GM19328 (cell line): ENCODE data around the gene NPAS2.

ENCODE experiments used
- ATAC-seq: cut with Tn5 transposase; IDR thresholded peaks from one replicate; pipeline ENCODE4 v1.9.1; 2021; ENCODE audit warnings: mild to moderate bottlenecking, moderate library complexity; ENCODE audit not compliant: unreplicated experiment

The NPAS2 gene

GRCh38 chr2:100882645-100883613 is 63.0 kb downstream of the NPAS2 start:
- ATAC-seq = no peak

DNA sequence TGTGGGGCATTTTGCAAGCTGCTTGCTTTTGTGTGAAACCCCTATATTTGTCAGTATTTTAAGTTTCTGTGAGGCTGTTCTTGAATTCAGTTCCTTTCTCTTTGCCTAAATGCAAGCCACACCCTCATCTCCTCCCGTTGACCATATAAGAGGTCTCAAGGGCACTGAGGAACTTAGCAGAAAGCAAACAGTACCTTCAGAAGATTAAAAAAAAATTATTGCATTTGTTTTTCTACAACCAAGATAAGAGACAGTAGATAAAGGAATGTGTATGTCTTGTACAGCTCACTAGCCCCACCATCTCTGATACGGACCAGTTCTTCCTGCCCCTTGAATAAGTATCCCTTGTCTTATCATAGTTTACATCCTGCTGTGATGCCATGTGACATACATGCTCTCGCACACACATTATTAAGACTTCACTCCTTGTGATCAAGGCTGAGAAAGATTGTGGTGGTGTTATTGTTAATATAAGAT is 64.2 kb downstream of the NPAS2 start:
- no peak for ATAC-seq

GRCh38 chr2:100886085-100886484 is 66.1 kb downstream of the NPAS2 start:
- ATAC-seq = no peak

DNA sequence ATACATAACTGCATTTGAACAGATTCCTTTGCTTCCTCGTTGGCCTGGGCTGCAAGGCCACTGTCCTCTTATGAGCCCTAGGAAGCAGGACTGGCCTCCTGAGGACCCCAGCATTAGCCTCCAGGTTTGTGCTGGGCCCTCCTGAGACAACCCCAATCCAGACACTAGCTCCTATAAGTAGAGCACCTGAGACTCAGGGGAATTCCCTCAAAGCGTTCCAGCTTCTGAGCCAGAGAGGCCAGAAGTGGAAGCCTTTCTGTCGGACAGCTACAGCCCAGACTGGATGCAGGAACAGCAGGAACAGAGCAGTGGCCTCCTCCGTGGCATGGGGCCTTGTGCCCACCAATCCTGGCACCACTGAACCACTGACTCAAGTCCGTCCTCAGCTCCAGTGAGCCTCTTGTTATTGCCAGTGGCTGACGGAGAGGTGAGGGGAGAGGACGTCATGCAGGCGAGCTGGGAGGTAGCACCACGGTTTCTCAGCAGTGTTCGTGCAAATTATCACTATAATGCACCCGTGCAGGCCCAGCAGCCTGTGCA is 67.2 kb downstream of the NPAS2 start:
- ATAC-seq = no peak

GRCh38 chr2:100887713-100888495 is 68.0 kb downstream of the NPAS2 start:
- no peak for ATAC-seq

- no peak for ATAC-seq
Measured at GRCh38 chr2:100888601-100889000, 68.7 kb downstream of the NPAS2 start.

GRCh38 chr2:100889286-100889685 is 69.3 kb downstream of the NPAS2 start:
- no peak for ATAC-seq

- no peak for ATAC-seq
Measured at GRCh38 chr2:100891906-100892642, 72.1 kb downstream of the NPAS2 start.

GRCh38 chr2:100893392-100894104 is 73.6 kb downstream of the NPAS2 start:
- no peak for ATAC-seq

- ATAC-seq = no peak
Measured at GRCh38 chr2:100894105-100894795, 74.3 kb downstream of the NPAS2 start.

- ATAC-seq = no peak
Measured at GRCh38 chr2:100894796-100895156, 74.8 kb downstream of the NPAS2 start.

DNA sequence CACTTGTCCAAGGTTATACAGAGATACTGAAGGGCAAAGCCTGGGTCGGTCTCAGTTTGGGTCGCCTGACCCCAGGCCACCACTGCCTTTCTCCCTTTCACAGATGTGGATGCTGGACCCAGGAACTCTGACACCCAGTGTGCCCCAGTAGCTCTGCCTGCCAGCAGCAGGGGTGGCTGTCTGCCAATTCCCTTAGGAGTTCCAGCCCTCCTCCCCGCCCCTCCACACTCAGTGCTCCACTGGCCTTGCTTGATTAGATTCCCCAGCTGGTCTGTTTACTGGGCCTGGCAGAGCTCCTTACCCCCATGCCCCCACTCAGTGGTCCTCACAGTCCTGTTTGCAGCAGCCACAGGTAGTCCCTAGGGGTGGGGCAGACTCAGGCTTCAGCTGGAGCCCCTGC is 75.5 kb downstream of the NPAS2 start:
- ATAC-seq = no peak

GRCh38 chr2:100895934-100896685 is 76.2 kb downstream of the NPAS2 start:
- ATAC-seq = no peak

DNA sequence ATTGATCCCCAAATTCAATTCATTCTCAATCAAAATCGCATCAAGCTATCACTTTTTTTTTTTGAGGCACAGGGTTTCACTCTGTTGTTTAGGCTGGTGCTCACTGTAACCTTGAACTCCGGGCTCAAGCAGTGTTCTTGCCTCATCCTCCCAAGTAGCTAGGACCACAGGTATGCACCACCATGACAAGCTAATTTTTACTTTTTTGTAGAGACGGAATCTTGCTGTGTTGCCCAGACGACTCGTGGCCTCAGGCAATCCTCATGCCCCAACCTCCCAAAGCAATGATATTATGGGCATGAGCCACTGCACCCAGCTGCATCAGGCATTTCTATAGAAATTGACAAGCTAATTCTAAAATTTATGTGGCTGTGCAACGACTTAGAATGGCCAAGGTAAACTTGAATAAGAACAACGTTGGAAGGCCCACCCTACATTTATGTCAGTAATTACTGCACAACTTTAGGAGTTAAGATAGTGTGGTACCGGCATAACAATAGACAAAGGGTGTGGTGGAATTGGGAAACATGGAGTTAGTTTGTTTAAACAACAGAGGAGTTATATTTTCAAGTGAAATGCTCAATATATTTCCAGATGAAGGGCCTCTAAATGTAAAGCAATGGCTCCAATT is 78.2 kb downstream of the NPAS2 start:
- no peak for ATAC-seq

DNA sequence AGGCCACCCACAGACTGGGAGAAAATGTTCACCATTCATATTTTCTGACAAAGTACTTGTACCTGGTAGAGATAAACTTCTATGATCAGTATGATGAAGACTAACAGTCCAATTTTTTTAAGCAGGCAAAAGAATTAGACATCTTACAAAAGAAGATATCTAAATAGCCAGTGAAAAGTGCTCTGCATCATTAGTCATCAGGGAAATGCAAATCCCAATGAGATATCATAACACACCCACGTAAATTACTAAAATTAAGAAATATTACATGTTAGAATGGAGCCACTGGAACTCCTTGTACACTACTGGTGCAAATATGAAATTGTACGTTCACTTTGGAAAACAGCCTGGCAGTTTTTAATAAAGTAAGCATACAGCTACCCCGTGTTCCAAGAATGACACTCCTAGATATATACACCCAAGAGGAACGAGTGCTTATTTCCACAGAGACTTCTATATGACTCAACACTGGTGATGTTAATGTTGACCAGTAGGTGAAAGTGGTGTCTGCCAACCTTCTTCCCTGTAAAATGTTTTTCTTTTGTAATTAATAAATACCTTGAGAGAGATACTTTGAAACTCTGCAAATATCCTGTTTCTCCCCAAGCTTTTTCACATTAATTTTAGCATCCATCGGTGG is 80.3 kb downstream of the NPAS2 start:
- ATAC-seq = no peak

DNA sequence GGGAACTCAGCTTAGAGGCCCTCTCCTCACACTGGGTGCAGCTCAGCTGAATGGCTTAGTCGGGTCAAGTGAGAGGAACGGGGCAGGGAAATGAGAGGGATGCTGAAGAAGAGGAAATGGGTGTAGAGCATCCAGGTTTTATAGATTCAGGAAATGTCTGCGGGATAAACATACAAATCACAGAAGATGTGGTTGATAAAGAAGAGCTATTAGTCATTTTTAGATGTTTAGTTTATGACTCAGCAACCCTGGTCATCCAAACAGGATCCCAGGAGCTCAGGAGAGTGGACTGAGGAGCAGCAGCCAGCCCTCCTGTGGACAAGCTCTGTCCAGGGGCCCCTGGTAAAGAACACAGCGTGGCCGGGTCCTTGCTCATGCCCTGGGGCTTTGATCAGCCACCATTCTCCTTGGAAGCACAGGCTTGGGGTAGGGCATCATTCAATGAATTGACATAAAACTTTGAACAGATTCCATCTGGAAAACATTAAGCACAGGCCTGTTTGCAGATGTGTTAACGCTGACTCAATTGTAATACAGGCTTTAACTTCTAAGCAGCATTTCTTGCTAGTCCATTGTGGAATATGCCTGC is 83.0 kb downstream of the NPAS2 start:
- no peak for ATAC-seq

DNA sequence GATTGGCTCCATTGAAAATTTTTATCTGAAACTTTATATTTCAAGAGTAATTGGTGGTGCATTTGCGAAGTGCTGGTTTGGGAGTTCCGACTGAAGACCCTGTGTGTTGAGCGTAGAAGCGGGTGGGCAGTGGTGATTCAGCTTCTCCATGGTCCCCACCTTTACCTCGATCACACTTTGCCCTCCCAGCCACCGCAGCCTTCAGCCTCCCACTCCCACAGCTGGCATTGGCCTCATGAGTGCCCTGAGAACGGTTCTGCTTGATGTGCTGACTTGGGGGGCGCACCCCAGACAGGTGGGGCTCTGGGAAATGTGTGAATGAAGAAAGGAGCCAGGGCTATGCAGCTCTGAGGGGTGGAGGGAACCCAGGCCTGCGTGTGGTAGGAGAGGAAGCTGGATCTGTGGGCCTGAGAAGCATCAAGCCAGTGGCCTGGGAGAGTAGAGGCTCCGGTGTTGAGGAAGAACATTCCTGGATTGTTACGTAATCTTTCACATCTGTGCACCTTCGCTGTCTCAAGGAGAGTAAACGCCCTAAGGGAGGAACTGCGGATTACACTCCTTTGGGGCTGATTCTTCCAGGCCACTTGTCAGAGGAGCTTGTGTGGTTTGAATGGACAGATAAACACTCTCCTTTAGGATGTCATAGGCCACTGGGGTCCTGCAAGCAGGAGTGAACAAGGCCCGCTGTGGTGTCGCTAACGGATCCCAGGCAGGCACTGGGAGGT is 83.8 kb downstream of the NPAS2 start:
- no peak for ATAC-seq
